Activated CD8-positive, alpha-beta T cell treated with anti-CD3 and anti-CD28 coated beads for 36 hours (primary cell): ENCODE measurements around the gene XDH. TPM values are rescaled to one million over a fixed set of nuclear protein-coding genes. Genes with fewer than 3 reads are reported as not detected.

Experiments used
- ATAC-seq: fragments of 200-7000 bp; cut with Tn5 transposase; one replicate; pipeline ENCODE4 v1.10.0; 2021; ENCODE audit warnings: mild to moderate bottlenecking, moderate library complexity
- CTCF ChIA-PET: fragments of 350-600 bp; sonication (Branson Sonifier 250); formaldehyde crosslinking; loops from one replicate; lab custom pipeline; 2021; ENCODE audit warnings: antibody characterized with exemption; lab: Charles Lee
- POLR2A ChIA-PET: fragments of 350-600 bp; sonication (Branson Sonifier 250); formaldehyde crosslinking; loops from one replicate; lab custom pipeline; 2021; ENCODE audit warnings: antibody characterized with exemption; lab: Charles Lee
- DNase-seq: peaks from one replicate; pipeline ENCODE4 v3.0.0-alpha.2; 2020
- H3K27ac Mint-ChIP-seq: one replicate; pipeline ENCODE4 v1.8.0; 2021; ENCODE audit warnings: mild to moderate bottlenecking, mixed read lengths
- H3K27me3 Mint-ChIP-seq: one replicate; pipeline ENCODE4 v1.8.0; 2021; ENCODE audit warnings: mixed read lengths
- H3K36me3 Mint-ChIP-seq: one replicate; pipeline ENCODE4 v1.8.0; 2021; ENCODE audit warnings: low read depth, mixed read lengths
- H3K4me1 Mint-ChIP-seq: one replicate; pipeline ENCODE4 v1.8.0; 2021; ENCODE audit warnings: low read depth, mixed read lengths
- H3K4me3 Mint-ChIP-seq: one replicate; pipeline ENCODE4 v1.8.0; 2021; ENCODE audit warnings: mild to moderate bottlenecking, moderate library complexity, mixed read lengths
- H3K9me3 Mint-ChIP-seq: one replicate; pipeline ENCODE4 v1.8.0; 2021; ENCODE audit warnings: mixed read lengths
- CTCF ChIP-seq: fragments of 200-600 bp; IDR thresholded peaks from one replicate; pipeline ENCODE4 v1.8.0; 2022; ENCODE audit warnings: antibody characterized with exemption, mild to moderate bottlenecking
- intact Hi-C: fragments of 100-400 bp; cut with micrococcal nuclease; formaldehyde crosslinking; loops from one replicate; pipeline ENCODE4 v1.10.0; 2022
- total RNA-seq, 2 experiments: library from RNA; stranded (reverse); gene quantifications; one replicate each; pipeline ENCODE4 v1.2.3, GENCODE V29; 2021

XDH gene
- total RNA-seq, 2 experiments from 2014 or later, result 0.16 TPM; not detected in 1

- no peaks in the 10 kb centered on the region for H3K4me1 Mint-ChIP-seq
- H3K27me3 Mint-ChIP-seq, result no peaks in the 10 kb centered on the region
- ChIA-PET POLR2A (no interaction called here), CTCF (interaction anchor here (1.1 kb wide), 1 partner anchor 662 kb away, joined by 3 read pairs; no protein-coding TSS in a partner anchor)
- H3K36me3 Mint-ChIP-seq, result no peaks in the 10 kb centered on the region
- H3K9me3 Mint-ChIP-seq, result no peaks in the 10 kb centered on the region
- intact Hi-C loops, result no loop called here
- no peak overlapping the region for H3K4me3 Mint-ChIP-seq
- H3K27ac Mint-ChIP-seq, result no peak overlapping the region
- TF ChIP-seq CTCF, result no peak
- DNase-seq (no peak), ATAC-seq (no peak)
These were observed 41.4 kb downstream of the XDH start for GRCh38 chr2:31373127-31373526.

GRCh38 chr2:31372097-31372496 lies 42.4 kb downstream of the XDH start:
- ChIA-PET POLR2A (no interaction called here), CTCF (no interaction called here)
- Mint-ChIP-seq H3K27ac (no peak overlapping the region), H3K4me3 (no peak overlapping the region), H3K27me3 (no peaks in the 10 kb centered on the region), H3K4me1 (no peaks in the 10 kb centered on the region), H3K9me3 (no peaks in the 10 kb centered on the region), H3K36me3 (no peaks in the 10 kb centered on the region)
- no peak for ATAC-seq
- intact Hi-C loops, result no loop called here
- no peak for DNase-seq
- no peak for TF ChIP-seq CTCF

DNA sequence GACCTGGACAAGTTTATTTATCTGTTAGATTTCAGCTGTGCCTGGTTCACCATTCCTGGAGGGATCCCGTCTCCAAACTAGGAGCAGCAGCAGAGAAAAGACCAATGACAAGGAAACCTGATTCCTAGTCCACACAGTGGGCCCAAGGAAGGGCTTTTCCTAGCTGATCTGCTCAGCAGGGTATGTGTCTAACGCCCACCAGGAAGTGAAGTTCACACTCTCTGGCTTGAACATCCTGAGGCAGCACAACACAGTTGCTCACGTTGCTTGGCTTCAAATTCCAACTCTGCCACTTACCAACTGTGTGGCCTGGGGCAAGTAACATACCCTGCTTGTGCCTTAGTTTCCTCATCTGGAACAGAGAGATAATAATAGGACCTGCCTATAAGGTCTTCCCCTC lies 42.9 kb downstream of the XDH start:
- Mint-ChIP-seq H3K36me3 (no peaks in the 10 kb centered on the region), H3K27ac (no peak overlapping the region), H3K9me3 (no peaks in the 10 kb centered on the region), H3K4me1 (no peaks in the 10 kb centered on the region), H3K4me3 (no peak overlapping the region), H3K27me3 (no peaks in the 10 kb centered on the region)
- DNase-seq (no peak), ATAC-seq (no peak)
- CTCF ChIA-PET, result no interaction called here
- POLR2A ChIA-PET, result no interaction called here
- intact Hi-C loops, result no loop called here
- TF ChIP-seq CTCF, result no peak

DNA sequence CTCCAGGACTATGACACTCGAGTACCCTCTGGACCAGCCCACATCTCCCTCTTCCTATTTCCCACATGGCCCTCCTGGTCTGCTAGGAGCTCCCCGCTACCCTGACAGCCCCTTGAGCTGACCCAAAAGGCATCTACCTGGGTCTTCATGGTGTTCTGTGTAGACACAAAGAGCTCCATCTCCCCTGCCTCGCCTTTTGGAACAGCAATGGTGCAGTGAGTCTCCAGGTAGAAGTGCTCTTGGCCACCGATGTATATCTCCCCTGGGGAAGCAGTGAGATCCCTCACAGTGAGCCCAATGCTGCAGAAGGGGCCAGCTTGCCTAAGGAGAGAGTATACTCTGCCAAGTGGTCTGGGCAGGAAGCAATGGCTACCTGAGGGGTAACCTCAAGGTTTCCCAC lies 47.8 kb downstream of the XDH start:
- TF ChIP-seq CTCF, result no peak
- Mint-ChIP-seq H3K4me3 (no peak overlapping the region), H3K4me1 (no peaks in the 10 kb centered on the region), H3K36me3 (no peaks in the 10 kb centered on the region), H3K27me3 (peaks cover 2% of the 10 kb centered on the region), H3K9me3 (no peaks in the 10 kb centered on the region), H3K27ac (no peak overlapping the region)
- intact Hi-C loops, result no loop called here
- DNase-seq (no peak), ATAC-seq (no peak)
- CTCF ChIA-PET, result interaction anchor here (1.4 kb wide), 1 partner anchor 12 kb away, joined by 3 read pairs; no protein-coding TSS in a partner anchor
- POLR2A ChIA-PET, result no interaction called here

GRCh38 chr2:31365834-31366505 lies 48.6 kb downstream of the XDH start:
- CTCF ChIA-PET, result no interaction called here
- POLR2A ChIA-PET, result no interaction called here
- TF ChIP-seq CTCF, result no peak
- H3K4me3 Mint-ChIP-seq, result no peak overlapping the region
- H3K4me1 Mint-ChIP-seq, result no peaks in the 10 kb centered on the region
- no peaks in the 10 kb centered on the region for H3K36me3 Mint-ChIP-seq
- ATAC-seq, result no peak
- intact Hi-C loops, result no loop called here
- H3K9me3 Mint-ChIP-seq, result no peaks in the 10 kb centered on the region
- peaks cover 2% of the 10 kb centered on the region for H3K27me3 Mint-ChIP-seq
- no peak overlapping the region for H3K27ac Mint-ChIP-seq
- no peak for DNase-seq
